Ishikawa (cell line): ENCODE data around the gene C16orf74.

Experiments
- CEBPB ChIP-seq: IDR thresholded peaks from 2 replicates; pipeline ENCODE4 v1.6.1; 2012
- CREB1 ChIP-seq: IDR thresholded peaks from 2 replicates; pipeline ENCODE4 v1.6.1; 2012; ENCODE audit warnings: low read depth
- EGR1 ChIP-seq: IDR thresholded peaks from 2 replicates; pipeline ENCODE4 v1.6.1; 2012
- EP300 ChIP-seq: IDR thresholded peaks from 2 replicates; pipeline ENCODE4 v1.6.1; 2012; ENCODE audit warnings: borderline replicate concordance
- FOXM1 ChIP-seq: IDR thresholded peaks from 2 replicates; pipeline ENCODE4 v1.6.1; 2012; ENCODE audit warnings: low read depth, borderline replicate concordance
- MAX ChIP-seq: IDR thresholded peaks from 2 replicates; pipeline ENCODE4 v1.6.1; 2012
- NFIC ChIP-seq: IDR thresholded peaks from 2 replicates; pipeline ENCODE4 v1.6.1; 2012
- RAD21 ChIP-seq: IDR thresholded peaks from 2 replicates; pipeline ENCODE4 v1.6.1; 2012; ENCODE audit warnings: low read depth
- REST ChIP-seq: IDR thresholded peaks from 2 replicates; pipeline ENCODE4 v1.6.1; 2012; ENCODE audit warnings: low read depth, mild to moderate bottlenecking
- TAF1 ChIP-seq: IDR thresholded peaks from 2 replicates; pipeline ENCODE4 v1.6.1; 2012; ENCODE audit warnings: low read depth, mild to moderate bottlenecking
- TCF12 ChIP-seq: IDR thresholded peaks from 2 replicates; pipeline ENCODE4 v1.6.1; 2012; ENCODE audit warnings: low read depth
- TEAD4 ChIP-seq: IDR thresholded peaks from 2 replicates; pipeline ENCODE4 v1.6.1; 2012
- USF1 ChIP-seq: IDR thresholded peaks from 2 replicates; pipeline ENCODE4 v1.6.1; 2012
- YY1 ChIP-seq: IDR thresholded peaks from 2 replicates; pipeline ENCODE4 v1.6.1; 2012; ENCODE audit warnings: low read depth
- ZBTB7A ChIP-seq: IDR thresholded peaks from 2 replicates; pipeline ENCODE4 v1.6.1; 2012; ENCODE audit warnings: low read depth

Gene C16orf74

GRCh38 chr16:85781156-85781555 is 30.3 kb upstream of the C16orf74 start:
- TF ChIP-seq CREB1: no peak
- no peak for TF ChIP-seq REST
- no peak for TF ChIP-seq YY1

GRCh38 chr16:85780281-85780680 is 29.4 kb upstream of the C16orf74 start:
- TF ChIP-seq ZBTB7A: no peak
- no peak for TF ChIP-seq CEBPB
- TF ChIP-seq RAD21: no peak
- TF ChIP-seq REST: no peak
- no peak for TF ChIP-seq NFIC
- no peak for TF ChIP-seq CREB1
- TF ChIP-seq YY1: no peak
- no peak for TF ChIP-seq TCF12
- no peak for TF ChIP-seq TAF1
- TF ChIP-seq EGR1: no peak
- no peak for TF ChIP-seq FOXM1

GRCh38 chr16:85778873-85779272 is 28.0 kb upstream of the C16orf74 start:
- no peak for TF ChIP-seq MAX

- TF ChIP-seq ZBTB7A (no peak), NFIC (peak; percentile 57)
These were observed 26.9 kb upstream of the C16orf74 start for GRCh38 chr16:85777583-85778310.

GRCh38 chr16:85774811-85775210 is 23.9 kb upstream of the C16orf74 start:
- TF ChIP-seq NFIC: no peak
- no peak for TF ChIP-seq TEAD4
- TF ChIP-seq EGR1: no peak
- no peak for TF ChIP-seq CREB1
- TF ChIP-seq REST: no peak
- TF ChIP-seq TAF1: no peak
- no peak for TF ChIP-seq EP300

- TF ChIP-seq ZBTB7A (no peak), EP300 (no peak), USF1 (no peak), RAD21 (no peak), YY1 (no peak), TEAD4 (no peak), REST (no peak), MAX (no peak), FOXM1 (no peak), TAF1 (no peak), EGR1 (no peak), CEBPB (no peak), CREB1 (no peak)
These were observed 23.2 kb upstream of the C16orf74 start for GRCh38 chr16:85774136-85774535.
